Trophoblast cell (in vitro differentiated cells and primary cell): ENCODE results near the gene RAD9A.
"Not testable (repeated sequence)": the region's sequence is repeated elsewhere in the genome, so short reads cannot be mapped to it uniquely, and the experiment has no call there.

Experiments
- DNase-seq, 2 donors: peaks; one replicate each; pipeline ENCODE4 v3.0.0-alpha.2; 2016
- H2AFZ ChIP-seq: 2 replicates; pipeline ENCODE4 v1.6.1; 2013; ENCODE audit warnings: low read length, moderate library complexity, mild to moderate bottlenecking; ENCODE audit not compliant: insufficient read depth, poor library complexity
- H2AK5ac ChIP-seq: 2 replicates; pipeline ENCODE4 v1.6.1; 2013; ENCODE audit warnings: mild to moderate bottlenecking, low read length
- H2BK120ac ChIP-seq: 2 replicates; pipeline ENCODE4 v1.6.1; 2013; ENCODE audit warnings: low read length, mild to moderate bottlenecking, moderate library complexity; ENCODE audit not compliant: insufficient read depth, poor library complexity
- H2BK12ac ChIP-seq: 2 replicates; pipeline ENCODE4 v1.6.1; 2013; ENCODE audit warnings: mild to moderate bottlenecking, low read length, moderate library complexity
- H2BK5ac ChIP-seq: 2 replicates; pipeline ENCODE4 v1.6.1; 2013; ENCODE audit warnings: low read length, low read depth, moderate library complexity, mild to moderate bottlenecking; ENCODE audit not compliant: poor library complexity
- H3K14ac ChIP-seq: 2 replicates; pipeline ENCODE4 v1.6.1; 2013; ENCODE audit warnings: mild to moderate bottlenecking, low read length
- H3K18ac ChIP-seq: 2 replicates; pipeline ENCODE4 v1.6.1; 2013; ENCODE audit warnings: mild to moderate bottlenecking, low read length
- H3K23ac ChIP-seq: 2 replicates; pipeline ENCODE4 v1.6.1; 2013; ENCODE audit warnings: low read length
- H3K27ac ChIP-seq: 2 replicates; pipeline ENCODE4 v1.5.1; 2013; ENCODE audit warnings: low read depth, mild to moderate bottlenecking, inconsistent platforms, low read length, moderate library complexity
- H3K27me3 ChIP-seq: 2 replicates; pipeline ENCODE4 v1.6.1; 2013; ENCODE audit warnings: inconsistent platforms, mild to moderate bottlenecking, low read length, moderate library complexity; ENCODE audit not compliant: insufficient read depth
- H3K36me3 ChIP-seq, 2 experiments: 1 replicate in 1 of 2; 2 replicates in 1 of 2; pipeline ENCODE4 v1.6.1; 2013; ENCODE audit warnings: low read length in 2 of 2, mild to moderate bottlenecking in 2 of 2, moderate library complexity in 1 of 2; ENCODE audit not compliant: insufficient read depth in 2 of 2, control insufficient read depth in 1 of 2
- H3K4ac ChIP-seq: 2 replicates; pipeline ENCODE4 v1.6.1; 2013; ENCODE audit warnings: low read depth, mild to moderate bottlenecking, low read length, moderate library complexity
- H3K4me1 ChIP-seq, 2 experiments: 1 replicate in 1 of 2; 2 replicates in 1 of 2; pipeline ENCODE4 v1.6.1; 2013; ENCODE audit warnings: low read length in 2 of 2, mild to moderate bottlenecking in 2 of 2, moderate library complexity in 1 of 2; ENCODE audit not compliant: insufficient read depth in 2 of 2, control insufficient read depth in 1 of 2
- H3K4me2 ChIP-seq: 2 replicates; pipeline ENCODE4 v1.6.1; 2013; ENCODE audit warnings: inconsistent platforms, mild to moderate bottlenecking, low read length, moderate library complexity
- H3K4me3 ChIP-seq: 2 replicates; pipeline ENCODE4 v1.5.1; 2013; ENCODE audit warnings: mild to moderate bottlenecking, low read depth, low read length, inconsistent platforms
- H3K79me1 ChIP-seq: one replicate; pipeline ENCODE4 v1.6.1; 2013; ENCODE audit warnings: low read length
- H3K79me2 ChIP-seq: 2 replicates; pipeline ENCODE4 v1.6.1; 2013; ENCODE audit warnings: low read length, mild to moderate bottlenecking; ENCODE audit not compliant: control insufficient read depth, insufficient read depth, poor library complexity
- H3K9ac ChIP-seq: 2 replicates; pipeline ENCODE4 v1.6.1; 2013; ENCODE audit warnings: mild to moderate bottlenecking, low read length
- H3K9me3 ChIP-seq: 2 replicates; pipeline ENCODE4 v1.6.1; 2013; ENCODE audit warnings: low read depth, mild to moderate bottlenecking, control low read depth, inconsistent platforms, low read length; ENCODE audit not compliant: insufficient read depth
- H4K12ac ChIP-seq: 2 replicates; pipeline ENCODE4 v1.6.1; 2013; ENCODE audit warnings: low read depth, mild to moderate bottlenecking, low read length, moderate library complexity
- H4K8ac ChIP-seq: 2 replicates; pipeline ENCODE4 v1.6.1; 2013; ENCODE audit warnings: low read depth, mild to moderate bottlenecking, low read length, moderate library complexity
- H4K91ac ChIP-seq: one replicate; pipeline ENCODE4 v1.6.1; 2013; ENCODE audit warnings: low read depth, mild to moderate bottlenecking, low read length, moderate library complexity
- WGBS: extraction: QIAGEN DNeasy Blood & Tissue Kit; methylation state at CpG from one replicate; pipeline ENCODE4 v1.1.7; 2013; ENCODE audit warnings: missing lambda C conversion rate; ENCODE audit not compliant: insufficient read length, insufficient coverage; ENCODE audit errors: extremely low coverage; 5-methylcytosine and 5-hydroxymethylcytosine counted together

RAD9A gene

GRCh38 chr11:67403085-67403484 lies 11.3 kb downstream of the RAD9A start:
- H2AFZ ChIP-seq, H3K27ac ChIP-seq, H2AK5ac ChIP-seq, H3K27me3 ChIP-seq, H4K8ac ChIP-seq, H4K91ac ChIP-seq, H3K9ac ChIP-seq, H2BK5ac ChIP-seq, H3K14ac ChIP-seq, H2BK12ac ChIP-seq, H3K18ac ChIP-seq, H3K4ac ChIP-seq, DNase-seq, H3K9me3 ChIP-seq, H3K4me2 ChIP-seq, H3K23ac ChIP-seq, H2BK120ac ChIP-seq, H4K12ac ChIP-seq, H3K4me3 ChIP-seq: not testable (repeated sequence)
- Histone ChIP-seq H3K79me1 (peaks cover 10% of the 10 kb centered on the region), H3K4me1 (peaks cover 12 to 18% of the 10 kb centered on the region in 2 experiments), H3K36me3 (peaks cover 22% of the 10 kb centered on the region in 2 experiments), H3K79me2 (peaks cover 13% of the 10 kb centered on the region)
- no CpG with 5 or more reads among the region's 9 CpGs for WGBS

DNA sequence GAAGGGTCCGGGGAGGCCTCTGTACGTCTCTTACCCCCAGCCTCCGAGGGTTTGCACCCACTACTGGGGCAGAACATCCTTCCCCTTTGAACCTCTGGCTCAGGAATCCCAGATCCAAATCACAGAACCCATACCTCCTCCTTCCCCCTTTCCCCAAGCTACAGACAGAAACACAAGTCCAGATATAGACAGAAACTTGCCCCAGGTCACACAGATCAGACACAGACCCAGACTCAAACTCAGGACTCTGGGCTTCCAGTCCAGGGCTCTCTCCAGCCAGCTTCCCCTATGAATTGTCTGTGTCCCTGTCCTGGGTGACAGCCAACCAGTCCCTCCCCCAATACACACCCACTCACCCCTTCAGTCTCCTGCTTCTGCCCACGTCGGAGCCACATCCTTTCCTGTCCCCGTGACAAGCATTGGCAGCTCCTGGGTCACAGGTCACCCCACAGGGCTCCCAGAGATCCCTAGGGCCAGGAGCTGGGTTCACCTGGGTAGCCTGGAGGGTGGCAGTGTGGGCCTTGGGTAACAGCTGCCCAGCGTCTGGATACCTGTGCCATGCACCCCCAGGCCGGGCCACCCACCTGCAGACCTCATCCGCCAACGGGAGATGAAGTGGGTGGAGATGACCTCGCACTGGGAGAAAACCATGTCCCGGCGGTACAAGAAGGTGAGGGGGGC lies 12.9 kb downstream of the RAD9A start:
- Histone ChIP-seq H2BK12ac (no peak overlapping the region), H2BK120ac (no peak overlapping the region), H3K79me2 (peaks cover 13% of the 10 kb centered on the region), H3K4me1 (peaks cover 12 to 18% of the 10 kb centered on the region in 2 experiments), H2AFZ (no peak overlapping the region), H3K4ac (no peak overlapping the region), H2AK5ac (no peak overlapping the region), H3K9me3 (no peaks in the 10 kb centered on the region), H3K79me1 (peaks cover 10% of the 10 kb centered on the region), H3K27me3 (no peaks in the 10 kb centered on the region), H3K27ac (no peak overlapping the region), H4K8ac (no peak overlapping the region), H3K4me2 (no peak overlapping the region), H4K91ac (no peak overlapping the region), H3K4me3 (no peak overlapping the region), H3K18ac (no peak overlapping the region), H2BK5ac (no peak overlapping the region), H3K36me3 (peaks cover 7% of the 10 kb centered on the region in 2 experiments), H3K14ac (no peak overlapping the region), H3K23ac (no peak overlapping the region), H3K9ac (no peak overlapping the region), H4K12ac (no peak overlapping the region)
- no CpG with 5 or more reads among the region's 13 CpGs for WGBS
- no peak for DNase-seq

DNA sequence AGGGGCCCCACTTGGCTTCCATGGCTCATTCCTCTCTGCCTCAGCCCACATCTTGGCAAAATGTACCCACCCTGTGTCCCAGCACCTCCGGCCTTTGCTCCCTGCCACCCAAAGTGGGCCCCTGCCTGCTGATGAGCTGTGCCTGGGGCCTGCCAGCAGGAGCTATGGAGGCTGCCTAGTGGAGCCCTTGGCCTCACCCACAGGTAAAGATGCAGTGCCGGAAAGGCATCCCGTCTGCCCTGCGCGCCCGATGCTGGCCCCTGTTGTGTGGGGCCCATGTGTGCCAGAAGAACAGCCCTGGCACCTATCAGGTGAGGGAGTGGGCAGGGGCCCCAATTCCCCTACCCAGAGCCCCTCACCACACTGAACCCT lies 13.4 kb downstream of the RAD9A start:
- Histone ChIP-seq H3K14ac (no peak overlapping the region), H3K9ac (no peak overlapping the region), H3K79me1 (peaks cover 10% of the 10 kb centered on the region), H4K8ac (no peak overlapping the region), H3K18ac (no peak overlapping the region), H3K4ac (no peak overlapping the region), H2BK12ac (no peak overlapping the region), H3K36me3 (peaks cover 4% of the 10 kb centered on the region in 2 experiments), H4K91ac (no peak overlapping the region), H2AK5ac (no peak overlapping the region), H2BK5ac (no peak overlapping the region), H3K4me3 (no peak overlapping the region), H3K23ac (no peak overlapping the region), H3K27me3 (no peaks in the 10 kb centered on the region), H4K12ac (no peak overlapping the region), H3K4me1 (peaks cover 11 to 15% of the 10 kb centered on the region in 2 experiments), H3K9me3 (no peaks in the 10 kb centered on the region), H2AFZ (no peak overlapping the region), H3K79me2 (peaks cover 13% of the 10 kb centered on the region), H3K4me2 (no peak overlapping the region), H2BK120ac (no peak overlapping the region), H3K27ac (no peak overlapping the region)
- DNase-seq = no peak
- no CpG with 5 or more reads among the region's 6 CpGs for WGBS

DNA sequence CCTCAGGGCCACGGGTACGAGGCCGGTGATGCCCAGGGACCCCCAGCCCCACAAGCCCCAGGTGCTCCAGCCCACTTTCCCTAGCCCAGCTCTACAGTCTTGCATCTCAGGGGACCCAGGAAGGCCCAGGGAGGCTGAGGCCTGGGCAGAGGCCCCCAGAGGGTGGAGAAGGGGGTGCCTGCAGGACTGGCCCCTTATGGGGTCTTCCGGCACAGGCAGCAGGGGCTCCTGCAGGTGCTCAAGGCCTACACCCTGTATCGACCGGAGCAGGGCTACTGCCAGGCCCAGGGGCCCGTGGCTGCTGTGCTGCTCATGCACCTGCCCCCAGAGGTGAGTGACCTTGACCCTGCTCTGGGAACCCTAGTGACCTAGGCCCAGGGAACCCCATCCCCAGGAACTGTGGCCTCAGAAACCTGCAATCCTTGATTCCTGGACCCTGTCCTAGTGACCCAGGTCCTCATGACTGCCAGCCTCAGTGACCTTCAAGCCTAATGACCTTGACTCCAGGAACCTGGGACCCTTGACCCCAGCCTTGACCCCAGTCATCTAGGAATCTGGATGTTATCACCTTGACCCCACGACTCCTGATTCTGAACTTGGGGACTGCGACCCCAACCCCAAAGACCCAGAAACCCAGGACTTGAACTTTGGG lies 14.0 kb downstream of the RAD9A start:
- Histone ChIP-seq H3K9me3 (no peaks in the 10 kb centered on the region), H3K4me3 (no peak overlapping the region)

More for the DNA sequence above, 14.0 kb downstream of the RAD9A start:
- Histone ChIP-seq H3K79me2 (peaks cover 10% of the 10 kb centered on the region), H4K12ac (no peak overlapping the region), H4K8ac (no peak overlapping the region), H3K14ac (no peak overlapping the region), H3K4me2 (no peak overlapping the region), H3K18ac (no peak overlapping the region), H3K4ac (no peak overlapping the region), H2BK12ac (no peak overlapping the region), H3K36me3 (no peaks in the 10 kb centered on the region), H4K91ac (no peak overlapping the region), H2BK120ac (no peak overlapping the region), H3K79me1 (peaks cover 10% of the 10 kb centered on the region), H2AK5ac (no peak overlapping the region), H3K23ac (no peak overlapping the region), H3K4me1 (peaks cover 5 to 9% of the 10 kb centered on the region in 2 experiments), H2BK5ac (no peak overlapping the region), H3K27me3 (no peaks in the 10 kb centered on the region), H2AFZ (no peak overlapping the region), H3K9ac (no peak overlapping the region), H3K27ac (no peak overlapping the region)
- WGBS = no CpG with 5 or more reads among the region's 9 CpGs
- DNase-seq = no peak
